ENCODE results near the gene IP6K3.

GRCh38 chr6:33705955-33706725 lies 40.6 kb downstream of the IP6K3 start:
- TF ChIP-seq CTCF (IDR thresholded peaks at IDR 0.05; ENCODE audit: insufficient read depth, low read length) = no peak
- no peak for TF ChIP-seq POLR2AphosphoS5 (IDR thresholded peaks at IDR 0.05; ENCODE audit: low read depth)
- TF ChIP-seq GABPA (IDR thresholded peaks at IDR 0.05; ENCODE audit: low read depth) = no peak
- TF ChIP-seq SPI1 (IDR thresholded peaks at IDR 0.05; ENCODE audit: borderline replicate concordance, low read depth) = no peak

Data from HL-60 (cell line).